ENCODE results near the gene HMGXB4. TPM values are rescaled to one million over a fixed set of nuclear protein-coding genes. Genes with fewer than 3 reads are reported as not detected.

The HMGXB4 gene
- total RNA-seq, 4 donors from 2014 or later, result 12.4 to 19.9 (median 17.0) TPM

- DNase-seq (ENCODE audit: extremely low spot score), result peak; percentile 95
Measured at GRCh38 chr22:35330258-35330861, 73.1 kb downstream of the HMGXB4 start.

GRCh38 chr22:35332278-35332677 is 75.0 kb downstream of the HMGXB4 start:
- DNase-seq (ENCODE audit: extremely low spot score), result no peak
- Histone ChIP-seq H3K4me3 (no peak overlapping the region), H3K27me3 (no peaks in the 10 kb centered on the region), H3K36me3 (peaks cover 52 to 100% (median 92%) of the 10 kb centered on the region in 4 donors), H3K4me1 (peaks cover 11 to 21% (median 11%) of the 10 kb centered on the region in 4 donors), H3K27ac (replicated peaks in 1 of 4) (no peak overlapping the region), H3K9me3 (no peaks in the 10 kb centered on the region)
- 90% methylated on average over 6 of the region's 6 CpGs for WGBS
- no peak for TF ChIP-seq EP300 (IDR thresholded peaks at IDR 0.05)
- TF ChIP-seq POLR2A (IDR thresholded peaks at IDR 0.05; ENCODE audit: low read depth), result no peak
- no peak for TF ChIP-seq CTCF (IDR thresholded peaks at IDR 0.05)
- TF ChIP-seq POLR2AphosphoS5 (IDR thresholded peaks at IDR 0.05), result no peak
- intact Hi-C loops (cut with DNase I), result no loop called here

More at GRCh38 chr22:35330258-35330861, 73.1 kb downstream of the HMGXB4 start:
- peaks cover 55 to 100% (median 92%) of the 10 kb centered on the region in 4 donors for H3K36me3 ChIP-seq
- no peaks in the 10 kb centered on the region for H3K9me3 ChIP-seq
- peak overlapping the region; percentile 42 to 77 (median 68) for H3K27ac ChIP-seq (replicated peaks in 1 of 4)
- intact Hi-C loops (cut with DNase I), result no loop called here
- H3K4me1 ChIP-seq, result peaks cover 11 to 21% (median 11%) of the 10 kb centered on the region in 4 donors
- TF ChIP-seq CTCF (IDR thresholded peaks at IDR 0.05) (no peak), POLR2AphosphoS5 (IDR thresholded peaks at IDR 0.05) (peak; percentile 80 to 85), EP300 (IDR thresholded peaks at IDR 0.05) (no peak)
- no peak overlapping the region for H3K4me3 ChIP-seq
- no peaks in the 10 kb centered on the region for H3K27me3 ChIP-seq
- WGBS, result 48% methylated on average over 16 of the region's 16 CpGs

GRCh38 chr22:35333220-35333619 is 75.9 kb downstream of the HMGXB4 start:
- Histone ChIP-seq H3K4me3 (no peak overlapping the region), H3K27me3 (no peaks in the 10 kb centered on the region), H3K9me3 (no peaks in the 10 kb centered on the region), H3K36me3 (peaks cover 43 to 100% (median 92%) of the 10 kb centered on the region in 4 donors), H3K4me1 (peaks cover 11 to 21% (median 11%) of the 10 kb centered on the region in 4 donors), H3K27ac (replicated peaks in 1 of 4) (no peak overlapping the region)
- DNase-seq (ENCODE audit: extremely low spot score), result no peak
- intact Hi-C loops (cut with DNase I), result no loop called here
- WGBS, result 100% methylated on average over 3 of the region's 7 CpGs
- TF ChIP-seq POLR2AphosphoS5 (IDR thresholded peaks at IDR 0.05) (no peak), EP300 (IDR thresholded peaks at IDR 0.05) (no peak)

- 56% methylated on average over 6 of the region's 9 CpGs for WGBS
- Histone ChIP-seq H3K4me3 (no peak overlapping the region), H3K9me3 (no peaks in the 10 kb centered on the region), H3K27ac (replicated peaks in 1 of 4) (no peak overlapping the region), H3K27me3 (no peaks in the 10 kb centered on the region), H3K36me3 (peaks cover 39 to 100% (median 93%) of the 10 kb centered on the region in 4 donors), H3K4me1 (peaks cover 11 to 21% (median 11%) of the 10 kb centered on the region in 4 donors)
- TF ChIP-seq CTCF (IDR thresholded peaks at IDR 0.05), result no peak
- TF ChIP-seq EP300 (IDR thresholded peaks at IDR 0.05), result no peak
- no peak for TF ChIP-seq POLR2A (IDR thresholded peaks at IDR 0.05; ENCODE audit: low read depth)
- TF ChIP-seq POLR2AphosphoS5 (IDR thresholded peaks at IDR 0.05), result no peak
- no peak for DNase-seq (ENCODE audit: extremely low spot score)
- intact Hi-C loops (cut with DNase I), result no loop called here
Measured at GRCh38 chr22:35334004-35334403, 76.7 kb downstream of the HMGXB4 start.

- Histone ChIP-seq H3K9me3 (no peaks in the 10 kb centered on the region), H3K27ac (replicated peaks in 1 of 4) (no peak overlapping the region), H3K4me3 (no peak overlapping the region), H3K27me3 (no peaks in the 10 kb centered on the region), H3K4me1 (peaks cover 3 to 14% (median 5%) of the 10 kb centered on the region in 4 donors), H3K36me3 (peaks cover 39 to 100% (median 96%) of the 10 kb centered on the region in 4 donors)
- intact Hi-C loops (cut with DNase I), result no loop called here
- 82% methylated on average over 2 of the region's 7 CpGs for WGBS
- DNase-seq (ENCODE audit: extremely low spot score), result no peak
- TF ChIP-seq EP300 (IDR thresholded peaks at IDR 0.05) (no peak), POLR2A (IDR thresholded peaks at IDR 0.05; ENCODE audit: low read depth) (no peak), POLR2AphosphoS5 (IDR thresholded peaks at IDR 0.05) (no peak), CTCF (IDR thresholded peaks at IDR 0.05) (no peak)
Measured at GRCh38 chr22:35335468-35335867, 78.2 kb downstream of the HMGXB4 start.

Measured in esophagus muscularis mucosa (tissue), 4 donors.